Measurements from ENCODE around the gene IDUA.

GRCh38 chr4:1002131-1002630, 15.3 kb downstream of the IDUA start:
- no peak for TF ChIP-seq CTCF (IDR thresholded peaks at IDR 0.05)
- no peak for TF ChIP-seq ZFX (IDR thresholded peaks at IDR 0.05; ENCODE audit: borderline replicate concordance)
